ENCODE results near the gene RGS3.

The RGS3 gene

GRCh38 chr9:113597390-113598241 lies 134.1 kb downstream of the RGS3 start:
- DNase-seq = no peak
- Histone ChIP-seq H3K27me3 (replicated peaks) (no peaks in the 10 kb centered on the region), H3K4me3 (ENCODE audit: low read depth, low read length) (no peak overlapping the region), H3K36me3 (replicated peaks) (peaks cover 24% of the 10 kb centered on the region), H3K27ac (no peak overlapping the region)
- in situ Hi-C loops (cut with HindIII; ENCODE audit: low pct_ligation_motif_present, low sequenced_read_pairs) = no loop called here
- peak; percentile 15 for TF ChIP-seq CTCF (IDR thresholded peaks at IDR 0.05; ENCODE audit: low read depth, low read length, missing control alignments)

- H3K36me3 ChIP-seq (replicated peaks) = peaks cover 24% of the 10 kb centered on the region
- H3K4me3 ChIP-seq (ENCODE audit: low read depth, low read length) = no peak overlapping the region
- no peak overlapping the region for H3K27ac ChIP-seq
- no peak for DNase-seq
- in situ Hi-C loops (cut with HindIII; ENCODE audit: low pct_ligation_motif_present, low sequenced_read_pairs) = no loop called here
- no peaks in the 10 kb centered on the region for H3K27me3 ChIP-seq (replicated peaks)
- TF ChIP-seq CTCF (IDR thresholded peaks at IDR 0.05; ENCODE audit: low read depth, low read length, missing control alignments) = no peak
These were observed 134.9 kb downstream of the RGS3 start for GRCh38 chr9:113598451-113598850.

GRCh38 chr9:113598883-113599282 lies 135.4 kb downstream of the RGS3 start:
- no peak for TF ChIP-seq CTCF (IDR thresholded peaks at IDR 0.05; ENCODE audit: low read depth, low read length, missing control alignments)
- no peak for DNase-seq
- in situ Hi-C loops (cut with HindIII; ENCODE audit: low pct_ligation_motif_present, low sequenced_read_pairs) = no loop called here

GRCh38 chr9:113599646-113600022 lies 136.1 kb downstream of the RGS3 start:
- Histone ChIP-seq H3K27me3 (replicated peaks) (no peaks in the 10 kb centered on the region), H3K4me3 (ENCODE audit: low read depth, low read length) (no peak overlapping the region), H3K36me3 (replicated peaks) (peaks cover 24% of the 10 kb centered on the region), H3K27ac (peak overlapping the region; percentile 43)
- in situ Hi-C loops (cut with HindIII; ENCODE audit: low pct_ligation_motif_present, low sequenced_read_pairs) = no loop called here
- no peak for TF ChIP-seq CTCF (IDR thresholded peaks at IDR 0.05; ENCODE audit: low read depth, low read length, missing control alignments)
- DNase-seq = peak; percentile 58

More at GRCh38 chr9:113598883-113599282, 135.4 kb downstream of the RGS3 start:
- Histone ChIP-seq H3K4me3 (ENCODE audit: low read depth, low read length) (no peak overlapping the region), H3K36me3 (replicated peaks) (peaks cover 24% of the 10 kb centered on the region), H3K27ac (peak overlapping the region; percentile 43), H3K27me3 (replicated peaks) (no peaks in the 10 kb centered on the region)

GRCh38 chr9:113600023-113600823 lies 136.7 kb downstream of the RGS3 start:
- Histone ChIP-seq H3K27me3 (replicated peaks) (no peaks in the 10 kb centered on the region), H3K4me3 (ENCODE audit: low read depth, low read length) (no peak overlapping the region), H3K36me3 (replicated peaks) (peaks cover 24% of the 10 kb centered on the region), H3K27ac (peak overlapping the region; percentile 43)
- DNase-seq = peak; percentile 41
- in situ Hi-C loops (cut with HindIII; ENCODE audit: low pct_ligation_motif_present, low sequenced_read_pairs) = no loop called here
- no peak for TF ChIP-seq CTCF (IDR thresholded peaks at IDR 0.05; ENCODE audit: low read depth, low read length, missing control alignments)

Measured in brain microvascular endothelial cell (primary cell).